ENCODE data around the gene TRMT61A. TPM values are rescaled to one million over a fixed set of nuclear protein-coding genes. Genes with fewer than 3 reads are reported as not detected.

The TRMT61A gene
- total and polyA plus RNA-seq, 4 experiments from 2014 or later = 4.6 to 14.0 (median 11.6) TPM

- H3K27me3 Mint-ChIP-seq = no peaks in the 10 kb centered on the region
- H3K36me3 Mint-ChIP-seq = no peaks in the 10 kb centered on the region
- no peak for DNase-seq
- no peak overlapping the region for H3K4me3 Mint-ChIP-seq
- no peak overlapping the region for H3K4me3 ChIP-seq (ENCODE audit: low read length in 2 of 2)
- H3K9me3 ChIP-seq (ENCODE audit: control insufficient read depth in 1 of 2, low read length in 2 of 2) = no peaks in the 10 kb centered on the region
- H3K4me1 ChIP-seq (ENCODE audit: insufficient read depth, low read length) = no peaks in the 10 kb centered on the region
- POLR2A ChIA-PET (ENCODE audit: partially characterized antibody) = no interaction called here
- H3K36me3 ChIP-seq (ENCODE audit: insufficient read depth, low read length) = no peaks in the 10 kb centered on the region
- CTCF ChIA-PET (ENCODE audit: partially characterized antibody) = interaction anchor here (1.1 to 1.4 kb wide), 2 partner anchors 20 to 34 kb away, joined by 6 to 7 read pairs; no protein-coding TSS in a partner anchor
- H3K27ac Mint-ChIP-seq = no peak overlapping the region
- H3K4me1 Mint-ChIP-seq = peaks cover 0 to 1% (median under 1%) of the 10 kb centered on the region in 4 donors
- intact Hi-C loops (cut with micrococcal nuclease) = no loop called here
- no peaks in the 10 kb centered on the region for H3K27me3 ChIP-seq (ENCODE audit: insufficient read depth, low read length)
- no peaks in the 10 kb centered on the region for H3K9me3 Mint-ChIP-seq
- no peak overlapping the region for H3K27ac ChIP-seq (ENCODE audit: low read depth, low read length)
These were observed 12.1 kb downstream of the TRMT61A start for GRCh38 chr14:103540821-103541708.

DNA sequence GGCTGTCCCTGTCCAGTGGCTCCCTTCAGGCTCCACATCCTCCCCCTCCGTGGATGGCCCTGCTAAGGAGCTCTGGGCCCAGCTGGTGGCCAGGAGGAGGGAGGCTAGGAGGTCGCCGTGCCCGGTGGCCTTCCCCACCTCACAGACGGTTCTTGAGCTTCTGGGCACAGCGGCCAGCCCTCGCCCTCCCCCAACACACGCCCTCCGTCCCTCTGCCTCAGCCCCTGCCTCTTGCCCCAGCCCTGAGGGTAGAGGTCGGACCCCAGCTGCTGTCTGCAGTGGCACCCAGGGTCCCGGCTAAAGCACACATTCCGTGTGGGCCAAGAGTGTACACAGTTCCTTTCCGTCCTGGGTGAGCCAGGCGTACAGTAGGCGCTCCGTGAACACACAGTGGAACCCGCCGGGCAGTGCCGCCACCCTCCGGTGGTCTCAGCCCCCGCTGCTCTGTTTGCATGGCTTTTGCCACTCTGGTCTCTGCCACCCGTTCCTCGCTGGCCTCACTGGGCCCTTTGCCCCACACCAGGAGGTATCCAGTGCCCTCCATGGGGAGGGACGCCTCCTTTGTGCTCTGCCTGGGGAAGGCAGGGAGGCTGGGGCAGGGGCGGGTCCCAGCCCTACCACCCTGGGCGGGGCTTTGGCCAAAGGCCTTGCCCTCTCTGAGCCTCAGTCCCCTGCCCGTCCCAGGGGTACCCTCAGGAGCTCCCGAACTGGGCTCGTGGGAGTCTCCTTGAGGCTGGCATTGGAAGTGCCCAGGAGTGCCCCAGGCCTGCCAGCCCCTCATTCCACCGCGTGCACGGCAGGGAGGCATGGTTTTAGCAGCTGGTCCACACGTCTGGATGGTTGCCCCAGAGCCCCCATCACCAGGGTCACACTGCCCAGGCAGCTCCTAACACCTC, 13.0 kb downstream of the TRMT61A start:
- Histone ChIP-seq H3K4me1 (ENCODE audit: insufficient read depth, low read length) (no peaks in the 10 kb centered on the region), H3K9me3 (ENCODE audit: control insufficient read depth in 1 of 2, low read length in 2 of 2) (no peaks in the 10 kb centered on the region), H3K27me3 (ENCODE audit: insufficient read depth, low read length) (no peaks in the 10 kb centered on the region), H3K36me3 (ENCODE audit: insufficient read depth, low read length) (no peaks in the 10 kb centered on the region), H3K27ac (ENCODE audit: low read depth, low read length) (no peak overlapping the region), H3K4me3 (ENCODE audit: low read length in 2 of 2) (no peak overlapping the region)
- Mint-ChIP-seq H3K4me3 (no peak overlapping the region), H3K9me3 (no peaks in the 10 kb centered on the region), H3K27me3 (peaks cover 0 to 2% of the 10 kb centered on the region in 2 donors), H3K4me1 (peaks cover 0 to 3% (median under 1%) of the 10 kb centered on the region in 4 donors), H3K27ac (peak overlapping the region in 1 of 7 donors; percentile 40), H3K36me3 (no peaks in the 10 kb centered on the region)
- CTCF ChIA-PET (ENCODE audit: partially characterized antibody) = interaction anchor here (1.1 to 9.0 kb wide), 2 partner anchors 23 to 35 kb away, joined by 7 to 78 read pairs; partner anchors contain the start of gene CKB
- DNase-seq = peak in 1 of 5 donors; percentile 31
- POLR2A ChIA-PET (ENCODE audit: partially characterized antibody) = no interaction called here
- intact Hi-C loops (cut with micrococcal nuclease) = no loop called here

GRCh38 chr14:103542605-103543088, 13.7 kb downstream of the TRMT61A start:
- Histone ChIP-seq H3K4me3 (ENCODE audit: low read length in 2 of 2) (no peak overlapping the region), H3K9me3 (ENCODE audit: control insufficient read depth in 1 of 2, low read length in 2 of 2) (no peaks in the 10 kb centered on the region), H3K36me3 (ENCODE audit: insufficient read depth, low read length) (no peaks in the 10 kb centered on the region), H3K4me1 (ENCODE audit: insufficient read depth, low read length) (no peaks in the 10 kb centered on the region), H3K27ac (ENCODE audit: low read depth, low read length) (no peak overlapping the region), H3K27me3 (ENCODE audit: insufficient read depth, low read length) (no peaks in the 10 kb centered on the region)
- Mint-ChIP-seq H3K4me3 (no peak overlapping the region), H3K27me3 (peaks cover 0 to 2% of the 10 kb centered on the region in 2 donors), H3K27ac (no peak overlapping the region), H3K36me3 (no peaks in the 10 kb centered on the region), H3K4me1 (peaks cover 0 to 3% (median under 1%) of the 10 kb centered on the region in 4 donors), H3K9me3 (no peaks in the 10 kb centered on the region)
- intact Hi-C loops (cut with micrococcal nuclease) = no loop called here
- POLR2A ChIA-PET (ENCODE audit: partially characterized antibody) = no interaction called here
- DNase-seq = no peak
- CTCF ChIA-PET (ENCODE audit: partially characterized antibody) = interaction anchor here (9.0 kb wide), 1 partner anchor 24 kb away, joined by 78 read pairs; the partner anchor contains the start of gene CKB

DNA sequence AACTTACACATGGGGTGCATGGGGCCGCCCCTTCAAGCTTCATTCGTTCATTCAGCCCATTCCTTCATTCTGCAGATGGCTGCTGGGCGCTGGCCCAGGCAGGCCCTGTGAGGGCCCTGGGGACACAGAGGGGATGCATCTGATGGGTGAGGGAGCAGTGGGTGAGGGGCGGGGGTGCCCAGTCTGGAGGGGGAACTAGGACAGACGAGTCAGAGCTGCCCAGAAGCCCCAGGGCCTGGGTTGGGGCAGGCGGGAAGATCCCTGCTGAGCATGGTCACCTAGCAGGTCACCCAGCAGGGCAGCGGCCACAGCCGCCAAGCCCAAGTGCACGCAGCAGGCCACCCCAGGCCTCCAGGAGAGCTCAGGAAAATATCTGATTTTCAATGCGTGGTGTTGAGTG, 14.1 kb downstream of the TRMT61A start:
- intact Hi-C loops (cut with micrococcal nuclease) = no loop called here
- Mint-ChIP-seq H3K27ac (no peak overlapping the region), H3K27me3 (peaks cover 0 to 2% of the 10 kb centered on the region in 2 donors), H3K36me3 (no peaks in the 10 kb centered on the region), H3K9me3 (no peaks in the 10 kb centered on the region), H3K4me1 (peaks cover 0 to 3% (median under 1%) of the 10 kb centered on the region in 4 donors), H3K4me3 (no peak overlapping the region)
- POLR2A ChIA-PET (ENCODE audit: partially characterized antibody) = no interaction called here
- no peak for DNase-seq
- Histone ChIP-seq H3K27me3 (ENCODE audit: insufficient read depth, low read length) (no peaks in the 10 kb centered on the region), H3K36me3 (ENCODE audit: insufficient read depth, low read length) (no peaks in the 10 kb centered on the region), H3K4me1 (ENCODE audit: insufficient read depth, low read length) (no peaks in the 10 kb centered on the region), H3K27ac (ENCODE audit: low read depth, low read length) (no peak overlapping the region), H3K4me3 (ENCODE audit: low read length in 2 of 2) (no peak overlapping the region), H3K9me3 (ENCODE audit: control insufficient read depth in 1 of 2, low read length in 2 of 2) (no peaks in the 10 kb centered on the region)
- CTCF ChIA-PET (ENCODE audit: partially characterized antibody) = interaction anchor here (9.0 kb wide), 1 partner anchor 24 kb away, joined by 78 read pairs; the partner anchor contains the start of gene CKB

- CTCF ChIA-PET (ENCODE audit: partially characterized antibody) = interaction anchor here (9.0 kb wide), 1 partner anchor 25 kb away, joined by 78 read pairs; the partner anchor contains the start of gene CKB
- POLR2A ChIA-PET (ENCODE audit: partially characterized antibody) = no interaction called here
- DNase-seq = no peak
These were observed 14.9 kb downstream of the TRMT61A start for GRCh38 chr14:103543721-103544387.

GRCh38 chr14:103544388-103545218, 15.6 kb downstream of the TRMT61A start:
- H3K36me3 ChIP-seq (ENCODE audit: insufficient read depth, low read length) = no peaks in the 10 kb centered on the region
- CTCF ChIA-PET (ENCODE audit: partially characterized antibody) = interaction anchor here (3.1 to 9.0 kb wide), 2 partner anchors 26 to 46 kb away, joined by 10 to 78 read pairs; partner anchors contain the start of gene CKB
- H3K4me1 ChIP-seq (ENCODE audit: insufficient read depth, low read length) = no peaks in the 10 kb centered on the region
- Mint-ChIP-seq H3K27me3 (peaks cover 0 to 2% of the 10 kb centered on the region in 2 donors), H3K36me3 (no peaks in the 10 kb centered on the region), H3K4me1 (peaks cover 0 to 3% (median 0%) of the 10 kb centered on the region in 4 donors), H3K27ac (no peak overlapping the region), H3K4me3 (peak overlapping the region in 1 of 8 donors; percentile 41), H3K9me3 (no peaks in the 10 kb centered on the region)
- H3K4me3 ChIP-seq (ENCODE audit: low read length in 2 of 2) = no peak overlapping the region
- H3K9me3 ChIP-seq (ENCODE audit: control insufficient read depth in 1 of 2, low read length in 2 of 2) = no peaks in the 10 kb centered on the region
- no peak for DNase-seq
- no peak overlapping the region for H3K27ac ChIP-seq (ENCODE audit: low read depth, low read length)
- intact Hi-C loops (cut with micrococcal nuclease) = no loop called here
- no peaks in the 10 kb centered on the region for H3K27me3 ChIP-seq (ENCODE audit: insufficient read depth, low read length)
- POLR2A ChIA-PET (ENCODE audit: partially characterized antibody) = no interaction called here

More at GRCh38 chr14:103543721-103544387, 14.9 kb downstream of the TRMT61A start:
- Mint-ChIP-seq H3K9me3 (no peaks in the 10 kb centered on the region), H3K4me1 (peaks cover 0 to 3% (median under 1%) of the 10 kb centered on the region in 4 donors), H3K4me3 (no peak overlapping the region), H3K36me3 (no peaks in the 10 kb centered on the region), H3K27ac (no peak overlapping the region), H3K27me3 (peaks cover 0 to 2% of the 10 kb centered on the region in 2 donors)
- intact Hi-C loops (cut with micrococcal nuclease) = no loop called here
- Histone ChIP-seq H3K9me3 (ENCODE audit: control insufficient read depth in 1 of 2, low read length in 2 of 2) (no peaks in the 10 kb centered on the region), H3K4me1 (ENCODE audit: insufficient read depth, low read length) (no peaks in the 10 kb centered on the region), H3K27me3 (ENCODE audit: insufficient read depth, low read length) (no peaks in the 10 kb centered on the region), H3K4me3 (ENCODE audit: low read length in 2 of 2) (no peak overlapping the region), H3K36me3 (ENCODE audit: insufficient read depth, low read length) (no peaks in the 10 kb centered on the region), H3K27ac (ENCODE audit: low read depth, low read length) (no peak overlapping the region)
